Lower leg skin (tissue), 3 donors: Measurements from ENCODE around the gene TENM4.

Experiments used
- CTCF ChIP-seq, 3 donors: fragments of 450-650 bp; IDR thresholded peaks; one replicate each; pipeline ENCODE4 v1.5.1; 2016; ENCODE audit warnings: antibody characterized with exemption in 3 of 3, mild to moderate bottlenecking in 3 of 3, moderate library complexity in 2 of 3
- POLR2A ChIP-seq, 2 donors: fragments of 450-650 bp; IDR thresholded peaks; one replicate each; pipeline ENCODE4 v1.6.1; 2016 to 2017; ENCODE audit warnings: antibody characterized with exemption in 2 of 2, mild to moderate bottlenecking in 1 of 2, moderate library complexity in 1 of 2

GRCh38 chr11:79025622-79026021 lies 415.2 kb downstream of the TENM4 start:
- TF ChIP-seq POLR2A (IDR thresholded peaks at IDR 0.05), result no peak
- no peak for TF ChIP-seq CTCF (IDR thresholded peaks at IDR 0.05)
